GM19239 (cell line): Measurements from ENCODE around the gene KCNIP4.
A peak's percentile ranks its signal among the peaks of the same experiment; 100 is the strongest.
"Not testable (repeated sequence)": the region's sequence is repeated elsewhere in the genome, so short reads cannot be mapped to it uniquely, and the experiment has no call there.

Source experiments
- DNase-seq: peaks from one replicate; pipeline ENCODE4 v3.0.0; 2011; ENCODE audit warnings: low spot score; ENCODE audit not compliant: insufficient read length
- FAIRE-seq: peaks from 2 replicates; lab custom pipeline; 2011; peaks lifted over from hg19 to GRCh38; lab: Jason Lieb, UNC

KCNIP4 gene

DNA sequence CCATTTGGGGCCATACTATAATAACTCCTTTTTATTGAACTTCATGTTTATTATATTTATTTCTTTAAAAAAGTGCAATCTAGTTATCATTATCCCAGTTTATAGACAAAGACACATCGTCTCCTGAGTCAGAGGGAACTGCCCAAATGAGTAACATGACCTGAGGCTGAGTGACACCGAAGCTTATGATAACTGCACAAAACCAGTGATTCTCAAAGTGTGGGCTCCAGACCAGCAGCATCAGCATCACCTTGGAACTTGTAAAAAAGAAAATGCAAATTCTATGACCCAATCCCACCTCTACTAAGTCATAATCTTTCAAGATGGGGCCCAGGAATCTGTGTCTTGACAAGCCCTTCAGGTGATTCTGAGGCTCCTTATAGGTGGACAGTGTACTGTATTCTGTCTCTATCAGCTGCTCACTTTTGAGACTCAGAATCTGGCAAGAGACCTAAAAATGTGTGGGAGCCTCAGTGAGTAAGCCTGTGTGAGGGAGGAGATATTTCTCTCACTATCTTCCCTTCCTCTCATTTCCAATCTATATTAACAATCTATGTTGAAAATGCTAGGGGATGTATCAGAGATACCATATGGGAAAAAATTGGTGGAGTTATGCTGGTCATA is 1101.3 kb downstream of the KCNIP4 start:
- DNase-seq: no peak
- FAIRE-seq: no peak

- FAIRE-seq (no peak), DNase-seq (no peak)
These were observed 1104.3 kb downstream of the KCNIP4 start for GRCh38 chr4:20844311-20844710.

DNA sequence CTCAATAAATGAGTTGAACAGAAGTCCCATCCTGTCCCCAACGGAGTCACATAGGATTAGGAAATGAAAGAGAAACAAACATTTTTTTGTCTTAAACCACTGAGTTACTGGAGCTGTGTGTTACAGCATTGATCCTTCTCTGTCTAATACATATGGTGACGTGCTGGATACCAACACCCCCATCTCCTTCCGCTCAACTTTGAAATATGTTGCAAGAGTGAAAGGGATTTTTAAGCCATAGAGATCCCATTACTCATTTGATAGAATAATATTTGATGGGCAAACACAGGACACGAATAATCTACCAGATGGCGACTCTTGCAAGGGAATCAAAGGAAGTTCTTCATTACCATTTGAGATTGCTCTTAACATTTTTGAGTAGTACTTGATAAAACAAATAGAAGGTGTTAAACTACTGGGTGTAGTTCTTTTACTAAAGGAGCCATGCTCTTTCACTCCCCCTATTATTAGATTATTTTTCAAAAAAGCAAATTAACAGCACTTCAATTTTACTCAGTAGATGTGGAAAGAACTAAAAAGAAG is 1107.9 kb downstream of the KCNIP4 start:
- DNase-seq (no peak), FAIRE-seq (no peak)

- no peak for DNase-seq
- no peak for FAIRE-seq
These were observed 1108.6 kb downstream of the KCNIP4 start for GRCh38 chr4:20839957-20840356.

GRCh38 chr4:20838476-20838875 is 1110.1 kb downstream of the KCNIP4 start:
- DNase-seq: no peak
- FAIRE-seq: no peak

DNA sequence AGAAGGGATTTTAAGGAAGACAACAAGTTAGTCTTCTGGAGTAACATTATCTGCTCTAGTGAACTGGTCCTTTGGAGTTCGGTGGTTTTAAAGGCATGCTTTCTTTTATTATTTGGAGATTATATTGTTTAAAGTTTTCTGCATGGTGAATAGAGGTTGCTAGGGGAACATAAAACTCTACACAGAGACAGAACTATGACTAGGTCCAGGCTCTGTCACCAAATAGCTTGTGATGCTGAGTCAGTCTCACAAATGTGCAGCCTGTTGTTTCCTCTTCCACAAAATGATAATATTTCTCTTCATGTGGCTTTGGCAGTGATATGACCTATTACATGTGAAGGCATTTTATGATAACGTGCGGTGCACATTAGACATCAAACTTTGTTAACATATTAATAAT is 1115.7 kb downstream of the KCNIP4 start:
- DNase-seq (no peak), FAIRE-seq (no peak)

GRCh38 chr4:20831746-20832145 is 1116.8 kb downstream of the KCNIP4 start:
- no peak for FAIRE-seq
- DNase-seq: no peak

DNA sequence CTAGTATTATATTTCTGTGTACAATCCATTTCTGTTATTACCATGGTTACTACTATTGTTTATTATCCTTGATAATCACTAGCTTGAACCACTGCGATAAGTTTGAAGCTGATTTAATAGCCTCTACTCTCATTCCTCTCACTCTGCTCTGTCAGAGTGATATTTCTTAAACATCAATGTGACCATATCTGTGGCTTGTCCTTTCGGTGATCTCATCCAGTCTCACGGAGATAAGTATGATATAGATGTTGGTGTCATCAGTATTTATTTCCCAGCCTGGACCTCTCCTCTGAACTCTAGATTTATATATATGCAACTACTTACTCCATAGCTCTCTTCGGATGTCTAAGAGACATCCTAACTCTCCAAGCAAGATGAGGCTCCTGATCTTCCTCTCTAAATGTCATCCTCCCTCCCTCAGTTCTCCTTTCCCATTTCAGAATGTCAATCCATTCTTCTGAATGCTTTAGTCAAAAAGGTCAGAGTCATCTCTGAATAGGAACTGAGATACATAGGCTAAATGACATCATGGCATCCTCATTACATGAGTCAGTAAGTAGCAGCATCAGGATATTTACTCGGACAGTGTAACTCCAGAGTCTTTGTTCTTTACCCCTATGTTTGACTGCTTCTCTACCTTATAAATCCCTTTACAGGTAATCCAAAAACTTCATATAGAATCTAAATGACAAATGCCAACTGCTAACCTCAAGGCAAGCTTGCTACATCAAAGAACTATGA is 1118.8 kb downstream of the KCNIP4 start:
- FAIRE-seq: no peak
- DNase-seq: no peak

DNA sequence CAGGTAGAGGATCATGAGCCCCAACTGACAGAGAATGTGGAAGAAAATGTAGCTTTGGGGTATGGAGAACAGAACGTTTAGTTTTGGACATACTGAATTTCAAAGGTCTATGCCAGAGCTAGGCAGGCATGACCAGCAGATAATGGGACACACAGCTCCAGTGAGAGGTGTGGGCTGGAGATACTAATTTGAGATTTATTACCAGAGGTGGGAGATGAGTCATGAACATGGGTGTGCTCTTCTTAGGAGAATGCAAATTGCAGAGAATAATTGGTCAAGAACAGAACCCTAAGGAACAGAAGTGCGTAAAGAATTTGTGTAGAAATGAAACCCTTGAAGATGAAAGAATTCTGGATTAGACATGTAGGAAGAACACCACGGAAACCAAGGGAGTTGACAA is 1123.1 kb downstream of the KCNIP4 start:
- DNase-seq (no peak), FAIRE-seq (no peak)

- no peak for DNase-seq
- FAIRE-seq: no peak
These were observed 1132.3 kb downstream of the KCNIP4 start for GRCh38 chr4:20816287-20816686.

- FAIRE-seq: no peak
- DNase-seq: no peak
These were observed 1134.9 kb downstream of the KCNIP4 start for GRCh38 chr4:20813700-20814099.

DNA sequence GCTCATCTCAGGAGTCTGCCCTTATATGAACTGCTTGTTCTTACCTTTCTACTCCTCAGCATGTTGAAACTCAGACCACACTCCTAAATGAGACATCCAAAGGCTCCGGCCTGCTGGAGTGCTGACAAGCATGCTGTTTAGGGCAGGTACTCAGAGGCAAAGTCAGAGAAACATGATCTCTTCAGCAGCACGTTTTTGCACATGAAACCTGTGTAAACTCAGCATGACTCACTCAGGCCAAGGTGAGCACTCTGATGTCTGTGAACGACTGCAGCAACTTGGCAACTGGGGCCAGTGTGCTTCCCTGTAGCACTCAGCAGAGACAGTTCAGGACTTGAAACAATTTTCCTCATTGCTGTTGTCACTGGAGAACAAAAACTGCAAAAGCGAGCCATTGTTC is 1138.8 kb downstream of the KCNIP4 start:
- FAIRE-seq (no peak), DNase-seq (no peak)

- no peak for DNase-seq
- FAIRE-seq: no peak
These were observed 1142.9 kb downstream of the KCNIP4 start for GRCh38 chr4:20805716-20806115.

- no peak for FAIRE-seq
These were observed 1160.5 kb downstream of the KCNIP4 start for GRCh38 chr4:20787940-20788665.

DNA sequence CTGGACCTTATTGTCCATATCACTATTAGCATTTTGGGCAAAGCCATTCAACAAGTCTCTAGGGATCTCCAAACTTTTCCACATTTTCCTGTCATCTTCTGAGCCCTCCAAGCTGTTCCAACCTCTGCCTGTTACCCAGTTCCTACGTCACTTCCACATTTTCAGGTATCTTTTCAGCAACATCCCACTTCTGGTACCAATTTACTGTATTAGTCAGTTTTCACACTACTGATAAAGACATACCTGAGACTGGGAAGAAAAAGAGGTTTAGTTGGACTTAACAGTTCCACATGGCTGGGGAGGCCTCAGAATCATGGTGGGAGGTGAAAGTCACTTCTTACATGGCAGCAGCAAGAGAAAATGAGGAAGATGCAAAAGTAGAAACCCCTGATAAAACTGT is 1165.4 kb downstream of the KCNIP4 start:
- not testable (repeated sequence) for FAIRE-seq, DNase-seq

More at GRCh38 chr4:20787940-20788665, 1160.5 kb downstream of the KCNIP4 start:
- DNase-seq: no peak

DNA sequence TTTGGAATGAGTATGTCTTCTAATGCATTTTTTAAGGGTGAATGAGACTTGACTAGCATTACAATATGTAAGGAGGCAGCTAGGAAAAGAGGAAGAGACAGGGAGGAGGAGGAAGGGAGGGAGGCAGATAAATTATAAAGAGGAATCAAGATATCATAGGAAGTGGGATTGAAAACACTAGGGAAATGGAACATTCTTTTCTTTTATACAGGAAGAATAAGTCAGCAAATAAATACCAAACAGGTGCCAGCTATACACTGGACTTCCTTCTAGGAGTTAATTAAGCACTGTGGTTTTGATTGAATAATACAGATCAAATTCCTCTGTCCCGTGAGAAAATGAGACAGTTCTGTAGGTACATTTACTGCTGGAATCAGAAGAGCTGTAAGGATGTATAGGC is 1169.7 kb downstream of the KCNIP4 start:
- FAIRE-seq (no peak), DNase-seq (no peak)

DNA sequence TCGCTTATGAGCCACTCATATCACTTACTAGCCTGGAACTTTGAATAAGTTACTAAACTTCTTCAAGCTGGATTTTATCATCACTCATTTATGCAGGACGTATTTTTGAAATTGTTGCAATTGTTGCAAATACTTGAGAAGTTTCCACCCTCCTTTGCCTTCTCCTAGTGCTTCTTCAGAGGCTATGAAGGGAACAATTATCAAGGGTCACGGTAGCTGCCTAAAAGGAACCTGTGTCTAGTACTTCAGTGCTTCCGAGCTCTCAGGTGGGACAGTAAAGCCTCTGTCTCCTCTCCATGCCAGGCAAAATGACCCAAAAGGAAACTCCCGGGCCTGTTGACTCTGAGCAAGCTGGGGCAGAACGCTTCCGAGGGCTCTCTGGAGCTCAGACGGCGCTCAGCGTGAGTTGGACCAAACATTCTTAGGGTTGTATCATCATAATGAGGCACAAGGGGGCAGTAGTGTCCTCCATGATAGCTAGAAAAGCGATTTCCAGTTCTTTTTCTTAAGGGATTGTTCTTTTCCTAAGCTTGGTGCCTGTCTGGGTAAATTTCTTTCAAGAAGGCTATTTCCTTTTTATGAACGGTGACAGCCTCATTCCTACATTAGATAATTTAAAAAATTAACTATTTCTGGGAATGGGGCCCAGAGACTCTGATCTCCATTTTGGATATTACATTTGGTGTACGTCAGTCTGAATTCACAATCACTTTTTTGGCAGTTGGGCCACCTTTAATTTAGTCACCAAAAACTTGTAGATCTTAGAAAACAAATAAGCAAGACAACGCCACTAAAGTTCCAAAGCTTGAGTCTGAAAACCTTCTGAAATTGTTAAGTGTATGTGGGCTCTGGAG is 1175.2 kb downstream of the KCNIP4 start:
- peak; percentile 5 for DNase-seq
- peak; percentile 21 for FAIRE-seq

GRCh38 chr4:20764366-20764992 is 1184.1 kb downstream of the KCNIP4 start:
- FAIRE-seq (no peak), DNase-seq (no peak)

DNA sequence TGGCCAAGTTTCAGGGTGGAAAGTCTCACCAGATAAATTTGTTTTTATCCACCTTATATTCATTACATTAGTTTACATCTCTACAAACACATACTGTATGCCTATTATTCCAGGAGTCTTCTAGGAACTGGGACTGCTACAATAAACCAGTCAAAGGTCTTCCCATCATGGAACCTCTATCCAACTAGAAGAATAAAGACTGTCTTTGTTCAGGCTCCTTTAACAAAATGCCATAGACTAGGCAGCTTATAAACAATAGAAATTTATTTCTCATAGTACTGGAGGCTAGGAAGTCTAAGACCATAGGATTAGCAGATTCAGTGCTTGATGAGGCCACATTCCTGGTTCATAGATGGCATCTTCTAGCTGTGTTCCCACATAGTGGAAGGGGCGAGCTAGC is 1186.7 kb downstream of the KCNIP4 start:
- DNase-seq (no peak), FAIRE-seq (no peak)

DNA sequence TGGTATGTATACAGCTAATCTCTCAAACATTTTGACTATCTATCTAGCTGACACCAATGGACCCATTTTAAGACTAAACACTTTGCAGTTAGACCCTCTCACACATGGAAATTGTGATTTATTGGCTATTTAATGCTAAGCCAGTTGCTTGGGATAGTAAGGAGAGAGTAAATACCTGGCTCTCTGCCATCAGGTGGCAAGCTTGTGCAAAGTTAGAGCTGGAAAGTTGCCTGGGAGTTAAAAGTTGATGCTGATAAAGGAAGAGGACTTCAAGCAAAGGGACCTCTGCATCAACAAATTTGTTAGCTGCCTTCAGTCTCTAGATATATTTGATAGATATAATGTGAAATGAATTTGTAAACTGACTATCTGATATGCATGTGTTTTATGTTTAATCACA is 1187.2 kb downstream of the KCNIP4 start:
- FAIRE-seq (no peak), DNase-seq (no peak)
